B cell (primary cell): ENCODE data around the gene KNL1. TPM values are rescaled to one million over a fixed set of nuclear protein-coding genes. Genes with fewer than 3 reads are reported as not detected.
"Not testable (repeated sequence)": the region's sequence is repeated elsewhere in the genome, so short reads cannot be mapped to it uniquely, and the experiment has no call there.

Experiments used
- ATAC-seq: fragments of 200-7000 bp; cut with Tn5 transposase; one replicate; pipeline ENCODE4 v1.10.0; 2021; ENCODE audit warnings: low read depth, mild to moderate bottlenecking, moderate number of reproducible peaks, moderate library complexity
- CTCF ChIA-PET: fragments of 350-600 bp; sonication (Branson Sonifier 250); formaldehyde crosslinking; loops from one replicate; lab custom pipeline; 2021; ENCODE audit warnings: antibody characterized with exemption, inconsistent platforms; lab: Charles Lee
- POLR2A ChIA-PET: fragments of 350-600 bp; sonication (Branson Sonifier 250); formaldehyde crosslinking; loops from one replicate; lab custom pipeline; 2021; ENCODE audit warnings: antibody characterized with exemption; lab: Charles Lee
- DNase-seq: peaks from one replicate; pipeline ENCODE4 v3.0.0; 2013
- H2AFZ ChIP-seq: 2 replicates; pipeline ENCODE4 v1.6.1; 2012; ENCODE audit warnings: mild to moderate bottlenecking, low read depth, low read length; ENCODE audit not compliant: insufficient read depth, poor library complexity, severe bottlenecking
- H3K27ac ChIP-seq, 2 donors: 1 replicate in 1 of 2; 2 replicates in 1 of 2; pipeline ENCODE4 v1.5.1; 2012 to 2013; ENCODE audit warnings: low read length in 2 of 2, mild to moderate bottlenecking in 2 of 2, moderate library complexity in 1 of 2
- H3K27me3 ChIP-seq, 4 experiments: fragments of 200-600 bp in 1 of 4; sonication (generic) in 1 of 4; replicated peaks in 1 of 4; 1 replicate in 2 of 4; 2 replicates in 2 of 4; pipeline versions ENCODE4 v1.6.1 to v1.7.0; 2013 to 2016; ENCODE audit warnings: low read length in 3 of 4, mild to moderate bottlenecking in 2 of 4, mixed read lengths in 1 of 4, moderate library complexity in 1 of 4; ENCODE audit not compliant: insufficient read depth in 4 of 4, control insufficient read depth in 3 of 4; ENCODE audit errors: control extremely low read depth in 1 of 4
- H3K36me3 ChIP-seq, 2 experiments: replicated peaks in 1 of 2; 1 replicate in 1 of 2; 2 replicates in 1 of 2; pipeline versions ENCODE4 v1.6.1 to v1.7.1; 2013; ENCODE audit warnings: low read length in 1 of 2; ENCODE audit not compliant: insufficient read depth in 2 of 2, control insufficient read depth in 1 of 2; ENCODE audit errors: control extremely low read depth in 1 of 2, extremely low read depth in 1 of 2
- H3K4me1 ChIP-seq, 2 donors: fragments of 200-600 bp in 1 of 2; sonication (generic) in 1 of 2; 1 replicate in 1 of 2; 2 replicates in 1 of 2; pipeline versions ENCODE4 v1.5.1 to v1.6.1; 2013 to 2017; ENCODE audit warnings: low read length in 2 of 2; ENCODE audit not compliant: control insufficient read depth in 2 of 2, insufficient read depth in 2 of 2
- H3K4me2 ChIP-seq: replicated peaks from 2 replicates; pipeline ENCODE3; 2012; ENCODE audit warnings: mild to moderate bottlenecking, low read depth, low read length; ENCODE audit not compliant: poor library complexity, severe bottlenecking
- H3K4me3 ChIP-seq, 5 experiments: fragments of 200-600 bp in 1 of 5; sonication (generic) in 1 of 5; 1 replicate in 3 of 5; 2 replicates in 2 of 5; pipeline versions ENCODE4 v1.5.1 to v1.7.0; 2011 to 2016; ENCODE audit warnings: low read length in 4 of 5, mild to moderate bottlenecking in 4 of 5, low read depth in 2 of 5, control low read depth in 1 of 5, moderate library complexity in 1 of 5; ENCODE audit not compliant: insufficient read depth in 1 of 5; ENCODE audit errors: control extremely low read depth in 1 of 5, extremely low read depth in 1 of 5
- H3K79me2 ChIP-seq: fragments of 200-600 bp; sonication (generic); one replicate; pipeline ENCODE4 v1.6.0; 2016; ENCODE audit warnings: low read length; ENCODE audit not compliant: control insufficient read depth, insufficient read depth
- H3K9ac ChIP-seq: fragments of 200-600 bp; sonication (generic); 2 replicates; pipeline ENCODE4 v1.6.1; 2017; ENCODE audit warnings: mild to moderate bottlenecking, low read length, moderate library complexity
- H3K9me3 ChIP-seq, 3 donors: one replicate each; pipeline versions ENCODE4 v1.6.1 to v1.7.1; 2013; ENCODE audit warnings: low read length in 2 of 3; ENCODE audit not compliant: control insufficient read depth in 2 of 3, insufficient read depth in 1 of 3; ENCODE audit errors: control extremely low read depth in 1 of 3
- H4K20me1 ChIP-seq: 2 replicates; pipeline ENCODE4 v1.6.0; 2012; ENCODE audit warnings: mild to moderate bottlenecking, low read length; ENCODE audit not compliant: insufficient read depth, control insufficient read depth, poor library complexity, severe bottlenecking
- H3K27ac Mint-ChIP-seq: one replicate; pipeline ENCODE4 v1.8.0; 2021; ENCODE audit warnings: mixed read lengths
- H3K27me3 Mint-ChIP-seq: one replicate; pipeline ENCODE4 v1.8.0; 2021; ENCODE audit warnings: mixed read lengths
- H3K4me1 Mint-ChIP-seq: one replicate; pipeline ENCODE4 v1.8.0; 2021; ENCODE audit warnings: mixed read lengths
- H3K4me3 Mint-ChIP-seq: one replicate; pipeline ENCODE4 v1.8.0; 2021; ENCODE audit warnings: mixed read lengths
- H3K9me3 Mint-ChIP-seq: one replicate; pipeline ENCODE4 v1.8.0; 2022; ENCODE audit warnings: mixed read lengths; ENCODE audit not compliant: insufficient read depth
- EZH2 ChIP-seq: IDR thresholded peaks from 2 replicates; pipeline ENCODE4 v1.6.1; 2012; ENCODE audit warnings: borderline replicate concordance, low read depth, mild to moderate bottlenecking, moderate library complexity, low read length; ENCODE audit not compliant: insufficient read depth, poor library complexity, severe bottlenecking
- WGBS: methylation state at CpG from one replicate; pipeline ENCODE4 v1.1.5; 2013; ENCODE audit warnings: missing lambda C conversion rate; ENCODE audit not compliant: insufficient coverage; 5-methylcytosine and 5-hydroxymethylcytosine counted together
- intact Hi-C: fragments of 100-400 bp; cut with micrococcal nuclease; formaldehyde crosslinking; loops from one replicate; pipeline ENCODE4 v1.10.0; 2022
- polyA plus RNA-seq: library from polyadenylated mRNA; depleted of rRNA; stranded (reverse); fragments of >200 nt; gene quantifications from 2 replicates; pipeline ENCODE4 v1.2.3, GENCODE V29; 2012
- total RNA-seq, 2 donors: library from RNA; stranded (reverse); fragments of 120-200 nt in 1 of 2; gene quantifications; 1 replicate in 1 of 2; 2 replicates in 1 of 2; pipeline versions ENCODE4 v1.2.3 to v1.2.4, GENCODE V29; 2013 to 2022
- TF ChIP-seq, protein P1 (sequence below): fragments of 200-600 bp; IDR thresholded peaks from one replicate; pipeline ENCODE4 v1.8.0; 2022; ENCODE audit warnings: antibody characterized with exemption, mild to moderate bottlenecking

Gene KNL1
- total and polyA plus RNA-seq, 2 donors (not counting 1 experiment from before 2014, with no cell fraction given): 0.91 to 4.0 TPM

DNA sequence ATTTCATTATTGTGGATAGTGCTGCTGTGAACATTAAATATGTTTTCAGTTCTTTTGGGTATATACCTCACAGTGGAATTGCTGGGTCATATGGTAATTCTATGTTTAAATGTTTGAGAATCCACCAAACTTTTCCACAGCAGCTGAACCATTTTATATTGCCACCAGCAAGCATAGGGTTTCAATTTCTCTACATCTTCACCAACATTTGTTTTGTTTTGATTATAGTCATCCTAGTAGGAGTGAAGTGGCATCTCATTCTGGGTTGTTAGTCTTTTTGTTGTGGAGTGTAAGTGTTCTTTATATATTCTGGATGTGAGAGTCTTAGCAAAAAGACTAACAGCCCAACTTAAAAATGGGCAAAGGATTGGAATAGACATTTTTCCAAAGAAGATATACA is 18.9 kb upstream of the KNL1 start:
- no peak for DNase-seq
- TF ChIP-seq EZH2: no peak
- TF ChIP-seq, protein P1, sequence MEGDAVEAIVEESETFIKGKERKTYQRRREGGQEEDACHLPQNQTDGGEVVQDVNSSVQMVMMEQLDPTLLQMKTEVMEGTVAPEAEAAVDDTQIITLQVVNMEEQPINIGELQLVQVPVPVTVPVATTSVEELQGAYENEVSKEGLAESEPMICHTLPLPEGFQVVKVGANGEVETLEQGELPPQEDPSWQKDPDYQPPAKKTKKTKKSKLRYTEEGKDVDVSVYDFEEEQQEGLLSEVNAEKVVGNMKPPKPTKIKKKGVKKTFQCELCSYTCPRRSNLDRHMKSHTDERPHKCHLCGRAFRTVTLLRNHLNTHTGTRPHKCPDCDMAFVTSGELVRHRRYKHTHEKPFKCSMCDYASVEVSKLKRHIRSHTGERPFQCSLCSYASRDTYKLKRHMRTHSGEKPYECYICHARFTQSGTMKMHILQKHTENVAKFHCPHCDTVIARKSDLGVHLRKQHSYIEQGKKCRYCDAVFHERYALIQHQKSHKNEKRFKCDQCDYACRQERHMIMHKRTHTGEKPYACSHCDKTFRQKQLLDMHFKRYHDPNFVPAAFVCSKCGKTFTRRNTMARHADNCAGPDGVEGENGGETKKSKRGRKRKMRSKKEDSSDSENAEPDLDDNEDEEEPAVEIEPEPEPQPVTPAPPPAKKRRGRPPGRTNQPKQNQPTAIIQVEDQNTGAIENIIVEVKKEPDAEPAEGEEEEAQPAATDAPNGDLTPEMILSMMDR: no peak
- H3K9ac ChIP-seq: no peak overlapping the region
- H3K9me3 ChIP-seq: no peaks in the 10 kb centered on the region
- H3K4me3 Mint-ChIP-seq: no peak overlapping the region
- H3K9me3 Mint-ChIP-seq: no peaks in the 10 kb centered on the region
- peaks cover 6 to 7% of the 10 kb centered on the region in 2 donors for H3K4me1 ChIP-seq
- no peak for ATAC-seq
- no peak overlapping the region for H3K27ac Mint-ChIP-seq
- ChIA-PET POLR2A (interaction anchor here (1.0 kb wide), 1 partner anchor 21 kb away, joined by 3 read pairs; no protein-coding TSS in a partner anchor), CTCF (interaction anchor here (0.6 to 1.1 kb wide), 3 partner anchors 15 to 169 kb away, joined by 3 to 5 read pairs (median 3); no protein-coding TSS in a partner anchor)
- no peak overlapping the region for H3K4me2 ChIP-seq
- H2AFZ ChIP-seq: no peak overlapping the region
- H4K20me1 ChIP-seq: peaks cover 3% of the 10 kb centered on the region
- H3K79me2 ChIP-seq: peaks cover 32% of the 10 kb centered on the region
- peak overlapping the region in 1 of 2 donors; percentile 45 for H3K27ac ChIP-seq
- no peaks in the 10 kb centered on the region for H3K27me3 ChIP-seq
- H3K4me3 ChIP-seq: no peak overlapping the region
- H3K27me3 Mint-ChIP-seq: no peaks in the 10 kb centered on the region
- H3K36me3 ChIP-seq: peaks cover 0 to 27% of the 10 kb centered on the region in 2 experiments
- intact Hi-C loops: no loop called here
- H3K4me1 Mint-ChIP-seq: peaks cover 20% of the 10 kb centered on the region

DNA sequence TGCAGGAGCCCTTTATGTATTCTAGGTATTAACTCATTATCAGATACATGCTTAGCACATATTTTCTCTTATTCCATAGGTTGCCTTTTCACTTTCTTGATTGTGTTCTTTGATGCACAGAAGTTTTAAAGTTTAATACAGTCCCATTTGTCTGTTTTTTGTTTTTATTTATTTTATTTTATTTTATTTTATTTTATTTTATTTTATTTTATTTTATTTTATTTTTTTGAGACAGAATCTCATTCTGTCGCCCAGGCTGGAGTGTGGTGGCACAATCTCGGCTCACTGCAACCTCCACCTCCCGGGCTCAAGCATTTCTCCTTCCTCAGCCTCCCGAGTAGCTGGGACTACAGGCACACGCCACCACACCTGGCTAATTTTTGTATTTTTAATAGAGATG is 17.1 kb upstream of the KNL1 start:
- H3K4me3 Mint-ChIP-seq, H3K9me3 ChIP-seq, POLR2A ChIA-PET, ATAC-seq, DNase-seq, H3K27me3 Mint-ChIP-seq, H3K27me3 ChIP-seq, H3K9ac ChIP-seq, H3K27ac Mint-ChIP-seq, H3K9me3 Mint-ChIP-seq, H3K4me1 Mint-ChIP-seq, H4K20me1 ChIP-seq, H3K4me3 ChIP-seq, H3K4me1 ChIP-seq, H2AFZ ChIP-seq, intact Hi-C loops, H3K27ac ChIP-seq, H3K4me2 ChIP-seq: not testable (repeated sequence)
- WGBS: no CpG with 5 or more reads among the region's 5 CpGs
- H3K36me3 ChIP-seq: peaks cover 0 to 22% of the 10 kb centered on the region in 2 experiments
- CTCF ChIA-PET: interaction anchor here (1.4 kb wide), 1 partner anchor 13 kb away, joined by 4 read pairs; no protein-coding TSS in a partner anchor
- H3K79me2 ChIP-seq: peaks cover 13% of the 10 kb centered on the region
